ENCODE results near the gene PRDM5.
A peak's percentile ranks its signal among the peaks of the same experiment; 100 is the strongest.

The PRDM5 gene

DNA sequence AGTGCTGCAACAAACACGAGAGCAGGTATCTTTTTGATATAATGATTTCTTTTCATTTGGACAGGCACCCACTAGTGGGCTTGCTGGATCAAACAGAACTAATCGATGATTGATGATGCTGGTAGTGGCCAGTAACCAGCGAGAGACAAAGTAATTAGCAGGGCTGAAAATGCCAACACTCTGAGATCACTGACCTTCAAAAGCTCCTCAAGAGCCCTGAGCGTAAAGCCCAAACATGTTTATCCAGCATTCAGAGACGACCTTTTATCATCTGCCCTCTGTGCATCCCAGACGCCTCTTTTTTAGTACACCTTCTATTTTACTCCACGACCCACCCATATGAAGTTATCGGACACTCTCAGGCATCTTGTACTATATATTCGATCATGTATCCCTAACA is 186.2 kb downstream of the PRDM5 start:
- Histone ChIP-seq H3K27me3 (ENCODE audit: insufficient read depth, low read length) (no peaks in the 10 kb centered on the region), H3K14ac (ENCODE audit: low read length) (no peak overlapping the region), H3K23ac (ENCODE audit: low read length) (no peak overlapping the region), H3K4me3 (ENCODE audit: low read depth, low read length) (no peak overlapping the region), H2BK5ac (ENCODE audit: low read depth, low read length, poor library complexity) (no peak overlapping the region), H3K36me3 (ENCODE audit: control insufficient read depth in 1 of 2, insufficient read depth in 2 of 2, low read length in 2 of 2) (peaks cover under 1 to 3% of the 10 kb centered on the region in 2 experiments), H2AK5ac (ENCODE audit: low read length) (no peak overlapping the region), H3K79me2 (ENCODE audit: control insufficient read depth, insufficient read depth, low read length, poor library complexity) (peaks cover 3% of the 10 kb centered on the region), H2BK12ac (ENCODE audit: low read length) (no peak overlapping the region), H2AFZ (ENCODE audit: insufficient read depth, low read length, poor library complexity) (no peak overlapping the region), H3K27ac (ENCODE audit: low read depth, low read length) (no peak overlapping the region), H3K79me1 (ENCODE audit: low read length) (peaks cover 16% of the 10 kb centered on the region), H3K9me3 (ENCODE audit: insufficient read depth, low read depth, low read length) (no peaks in the 10 kb centered on the region), H4K8ac (ENCODE audit: low read depth, low read length) (no peak overlapping the region), H3K4me1 (ENCODE audit: control insufficient read depth in 1 of 2, insufficient read depth in 2 of 2, low read length in 2 of 2) (peaks cover 11 to 14% of the 10 kb centered on the region in 2 experiments), H3K9ac (ENCODE audit: low read length) (no peak overlapping the region), H2BK120ac (ENCODE audit: insufficient read depth, low read length, poor library complexity) (no peak overlapping the region), H3K4ac (ENCODE audit: low read depth, low read length) (no peak overlapping the region), H3K18ac (ENCODE audit: low read length) (no peak overlapping the region), H4K91ac (ENCODE audit: low read depth, low read length) (no peak overlapping the region), H3K4me2 (ENCODE audit: low read length) (no peak overlapping the region), H4K12ac (ENCODE audit: low read depth, low read length) (no peak overlapping the region)
- no CpG with 5 or more reads among the region's 9 CpGs for WGBS (ENCODE audit: extremely low coverage, insufficient coverage, insufficient read length)
- no peak for DNase-seq

- Histone ChIP-seq H2BK120ac (ENCODE audit: insufficient read depth, low read length, poor library complexity) (peak overlapping the region; percentile 77), H3K36me3 (ENCODE audit: control insufficient read depth in 1 of 2, insufficient read depth in 2 of 2, low read length in 2 of 2) (peaks cover 0 to 3% of the 10 kb centered on the region in 2 experiments), H3K27ac (ENCODE audit: low read depth, low read length) (no peak overlapping the region), H4K91ac (ENCODE audit: low read depth, low read length) (peak overlapping the region; percentile 88), H3K4me3 (ENCODE audit: low read depth, low read length) (no peak overlapping the region), H3K9ac (ENCODE audit: low read length) (no peak overlapping the region), H3K9me3 (ENCODE audit: insufficient read depth, low read depth, low read length) (no peaks in the 10 kb centered on the region), H3K4me1 (ENCODE audit: control insufficient read depth in 1 of 2, insufficient read depth in 2 of 2, low read length in 2 of 2) (peaks cover 11 to 16% of the 10 kb centered on the region in 2 experiments), H2AK5ac (ENCODE audit: low read length) (peak overlapping the region; percentile 86), H4K8ac (ENCODE audit: low read depth, low read length) (peak overlapping the region; percentile 57), H3K14ac (ENCODE audit: low read length) (peak overlapping the region; percentile 52), H3K79me2 (ENCODE audit: control insufficient read depth, insufficient read depth, low read length, poor library complexity) (peaks cover 3% of the 10 kb centered on the region), H2AFZ (ENCODE audit: insufficient read depth, low read length, poor library complexity) (no peak overlapping the region), H3K23ac (ENCODE audit: low read length) (no peak overlapping the region), H2BK5ac (ENCODE audit: low read depth, low read length, poor library complexity) (peak overlapping the region; percentile 5), H4K12ac (ENCODE audit: low read depth, low read length) (no peak overlapping the region), H3K4ac (ENCODE audit: low read depth, low read length) (no peak overlapping the region), H3K4me2 (ENCODE audit: low read length) (no peak overlapping the region), H2BK12ac (ENCODE audit: low read length) (peak overlapping the region; percentile 73), H3K27me3 (ENCODE audit: insufficient read depth, low read length) (no peaks in the 10 kb centered on the region), H3K18ac (ENCODE audit: low read length) (peak overlapping the region; percentile 50), H3K79me1 (ENCODE audit: low read length) (peaks cover 16% of the 10 kb centered on the region)
- DNase-seq, result no peak
- no CpG with 5 or more reads among the region's 4 CpGs for WGBS (ENCODE audit: extremely low coverage, insufficient coverage, insufficient read length)
Observed at GRCh38 chr4:120733968-120734367, 188.6 kb downstream of the PRDM5 start.

GRCh38 chr4:120733054-120733453 is 189.5 kb downstream of the PRDM5 start:
- H2BK5ac ChIP-seq (ENCODE audit: low read depth, low read length, poor library complexity), result peak overlapping the region; percentile 96
- H3K4me1 ChIP-seq (ENCODE audit: control insufficient read depth in 1 of 2, insufficient read depth in 2 of 2, low read length in 2 of 2), result peaks cover 11 to 16% of the 10 kb centered on the region in 2 experiments
- H3K36me3 ChIP-seq (ENCODE audit: control insufficient read depth in 1 of 2, insufficient read depth in 2 of 2, low read length in 2 of 2), result peaks cover 0 to 4% of the 10 kb centered on the region in 2 experiments
- DNase-seq, result no peak
- H4K8ac ChIP-seq (ENCODE audit: low read depth, low read length), result peak overlapping the region; percentile 82
- no peak overlapping the region for H3K4me2 ChIP-seq (ENCODE audit: low read length)
- H3K79me2 ChIP-seq (ENCODE audit: control insufficient read depth, insufficient read depth, low read length, poor library complexity), result peaks cover 3% of the 10 kb centered on the region
- H3K4me3 ChIP-seq (ENCODE audit: low read depth, low read length), result no peak overlapping the region
- peak overlapping the region; percentile 96 for H3K14ac ChIP-seq (ENCODE audit: low read length)
- H3K27ac ChIP-seq (ENCODE audit: low read depth, low read length), result peak overlapping the region; percentile 69
- peaks cover 16% of the 10 kb centered on the region for H3K79me1 ChIP-seq (ENCODE audit: low read length)
- no peak overlapping the region for H3K23ac ChIP-seq (ENCODE audit: low read length)
- peak overlapping the region; percentile 77 for H2AK5ac ChIP-seq (ENCODE audit: low read length)
- peak overlapping the region; percentile 71 for H2AFZ ChIP-seq (ENCODE audit: insufficient read depth, low read length, poor library complexity)
- H3K18ac ChIP-seq (ENCODE audit: low read length), result peak overlapping the region; percentile 84
- H3K9me3 ChIP-seq (ENCODE audit: insufficient read depth, low read depth, low read length), result no peaks in the 10 kb centered on the region
- peak overlapping the region; percentile 96 for H2BK120ac ChIP-seq (ENCODE audit: insufficient read depth, low read length, poor library complexity)
- peak overlapping the region; percentile 96 for H4K91ac ChIP-seq (ENCODE audit: low read depth, low read length)
- H4K12ac ChIP-seq (ENCODE audit: low read depth, low read length), result peak overlapping the region; percentile 51
- WGBS (ENCODE audit: extremely low coverage, insufficient coverage, insufficient read length), result no CpG with 5 or more reads among the region's 2 CpGs
- H3K4ac ChIP-seq (ENCODE audit: low read depth, low read length), result peak overlapping the region; percentile 92
- peak overlapping the region; percentile 100 for H2BK12ac ChIP-seq (ENCODE audit: low read length)
- no peaks in the 10 kb centered on the region for H3K27me3 ChIP-seq (ENCODE audit: insufficient read depth, low read length)
- no peak overlapping the region for H3K9ac ChIP-seq (ENCODE audit: low read length)

DNA sequence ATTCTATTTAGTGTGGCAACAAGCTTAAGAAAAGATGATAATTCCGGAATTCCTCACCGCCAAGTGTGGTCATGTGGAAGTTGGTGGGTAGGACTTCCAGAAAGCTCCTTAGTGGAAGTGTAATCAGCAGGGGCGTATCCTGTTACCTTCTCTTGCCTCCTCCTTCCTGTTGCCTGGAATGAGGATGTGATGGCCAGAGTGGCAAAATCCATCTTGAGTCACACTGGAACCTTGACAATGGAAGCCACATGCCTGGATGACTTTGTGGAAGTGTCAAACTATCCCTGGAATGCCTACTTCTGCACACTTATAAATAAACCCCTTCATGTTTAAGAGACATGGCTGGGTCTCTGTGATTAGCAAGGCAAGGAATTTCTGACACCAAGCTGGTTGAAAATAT is 191.0 kb downstream of the PRDM5 start:
- no CpG with 5 or more reads among the region's 3 CpGs for WGBS (ENCODE audit: extremely low coverage, insufficient coverage, insufficient read length)
- Histone ChIP-seq H2AFZ (ENCODE audit: insufficient read depth, low read length, poor library complexity) (no peak overlapping the region), H4K8ac (ENCODE audit: low read depth, low read length) (no peak overlapping the region), H3K14ac (ENCODE audit: low read length) (no peak overlapping the region), H3K27me3 (ENCODE audit: insufficient read depth, low read length) (no peaks in the 10 kb centered on the region), H3K27ac (ENCODE audit: low read depth, low read length) (peak overlapping the region; percentile 54), H2BK120ac (ENCODE audit: insufficient read depth, low read length, poor library complexity) (no peak overlapping the region), H2BK12ac (ENCODE audit: low read length) (no peak overlapping the region), H3K79me2 (ENCODE audit: control insufficient read depth, insufficient read depth, low read length, poor library complexity) (peaks cover 3% of the 10 kb centered on the region), H3K9me3 (ENCODE audit: insufficient read depth, low read depth, low read length) (no peaks in the 10 kb centered on the region), H3K4me1 (ENCODE audit: control insufficient read depth in 1 of 2, insufficient read depth in 2 of 2, low read length in 2 of 2) (peaks cover 13 to 18% of the 10 kb centered on the region in 2 experiments), H3K23ac (ENCODE audit: low read length) (no peak overlapping the region), H3K9ac (ENCODE audit: low read length) (no peak overlapping the region), H3K79me1 (ENCODE audit: low read length) (peaks cover 11% of the 10 kb centered on the region), H3K4me2 (ENCODE audit: low read length) (no peak overlapping the region), H3K36me3 (ENCODE audit: control insufficient read depth in 1 of 2, insufficient read depth in 2 of 2, low read length in 2 of 2) (peaks cover 0 to 1% of the 10 kb centered on the region in 2 experiments), H3K4me3 (ENCODE audit: low read depth, low read length) (no peak overlapping the region), H2BK5ac (ENCODE audit: low read depth, low read length, poor library complexity) (no peak overlapping the region), H4K12ac (ENCODE audit: low read depth, low read length) (no peak overlapping the region), H4K91ac (ENCODE audit: low read depth, low read length) (peak overlapping the region; percentile 8), H2AK5ac (ENCODE audit: low read length) (no peak overlapping the region), H3K18ac (ENCODE audit: low read length) (no peak overlapping the region), H3K4ac (ENCODE audit: low read depth, low read length) (no peak overlapping the region)
- peak; percentile 4 to 16 for DNase-seq
